T-helper 1 cell treated with Interleukin-12 subunit alpha and Interleukin-12 subunit beta and Interleukin-4 antibody, amounts not matched to agents 30 μg/mL and 1 μg/mL, for 36 hours (primary cell): Measurements from ENCODE around the gene SLC39A13.
A peak's percentile ranks its signal among the peaks of the same experiment; 100 is the strongest.
"Not testable (repeated sequence)": the region's sequence is repeated elsewhere in the genome, so short reads cannot be mapped to it uniquely, and the experiment has no call there.

Source experiments
- H3K27ac Mint-ChIP-seq: one replicate; pipeline ENCODE4 v1.8.0; 2021; ENCODE audit warnings: mild to moderate bottlenecking, mixed read lengths
- H3K27me3 Mint-ChIP-seq: one replicate; pipeline ENCODE4 v1.8.0; 2021; ENCODE audit warnings: low read depth, mixed read lengths
- H3K36me3 Mint-ChIP-seq: one replicate; pipeline ENCODE4 v1.8.0; 2021; ENCODE audit warnings: low read depth, mixed read lengths
- H3K4me1 Mint-ChIP-seq: one replicate; pipeline ENCODE4 v1.8.0; 2021; ENCODE audit warnings: low read depth, mixed read lengths
- H3K4me3 Mint-ChIP-seq: one replicate; pipeline ENCODE4 v1.8.0; 2021; ENCODE audit warnings: mild to moderate bottlenecking, moderate library complexity, mixed read lengths
- H3K9me3 Mint-ChIP-seq: one replicate; pipeline ENCODE4 v1.8.0; 2021; ENCODE audit warnings: mixed read lengths

SLC39A13 gene

GRCh38 chr11:47441421-47441820 is 33.0 kb downstream of the SLC39A13 start:
- Mint-ChIP-seq H3K27me3 (no peaks in the 10 kb centered on the region), H3K4me3 (no peak overlapping the region), H3K36me3 (no peaks in the 10 kb centered on the region), H3K4me1 (no peaks in the 10 kb centered on the region), H3K9me3 (no peaks in the 10 kb centered on the region), H3K27ac (no peak overlapping the region)

- Mint-ChIP-seq H3K27ac (no peak overlapping the region), H3K36me3 (no peaks in the 10 kb centered on the region), H3K9me3 (no peaks in the 10 kb centered on the region), H3K4me1 (no peaks in the 10 kb centered on the region), H3K4me3 (no peak overlapping the region), H3K27me3 (no peaks in the 10 kb centered on the region)
Observed at GRCh38 chr11:47442514-47442913, 34.1 kb downstream of the SLC39A13 start.

GRCh38 chr11:47443028-47443700 is 34.8 kb downstream of the SLC39A13 start:
- H3K4me3 Mint-ChIP-seq: no peak overlapping the region
- no peak overlapping the region for H3K27ac Mint-ChIP-seq
- H3K4me1 Mint-ChIP-seq: no peaks in the 10 kb centered on the region
- no peaks in the 10 kb centered on the region for H3K9me3 Mint-ChIP-seq
- no peaks in the 10 kb centered on the region for H3K27me3 Mint-ChIP-seq
- H3K36me3 Mint-ChIP-seq: no peaks in the 10 kb centered on the region

- Mint-ChIP-seq H3K4me1 (no peaks in the 10 kb centered on the region), H3K27me3 (no peaks in the 10 kb centered on the region), H3K9me3 (no peaks in the 10 kb centered on the region), H3K4me3 (no peak overlapping the region), H3K36me3 (no peaks in the 10 kb centered on the region), H3K27ac (no peak overlapping the region)
Observed at GRCh38 chr11:47443817-47444216, 35.4 kb downstream of the SLC39A13 start.

GRCh38 chr11:47445840-47446239 is 37.5 kb downstream of the SLC39A13 start:
- no peak overlapping the region for H3K27ac Mint-ChIP-seq
- no peak overlapping the region for H3K4me3 Mint-ChIP-seq
- no peaks in the 10 kb centered on the region for H3K27me3 Mint-ChIP-seq
- no peaks in the 10 kb centered on the region for H3K4me1 Mint-ChIP-seq
- no peaks in the 10 kb centered on the region for H3K9me3 Mint-ChIP-seq
- H3K36me3 Mint-ChIP-seq: no peaks in the 10 kb centered on the region

GRCh38 chr11:47446833-47447232 is 38.4 kb downstream of the SLC39A13 start:
- H3K9me3 Mint-ChIP-seq: no peaks in the 10 kb centered on the region
- no peaks in the 10 kb centered on the region for H3K36me3 Mint-ChIP-seq
- no peaks in the 10 kb centered on the region for H3K4me1 Mint-ChIP-seq
- no peaks in the 10 kb centered on the region for H3K27me3 Mint-ChIP-seq
- no peak overlapping the region for H3K4me3 Mint-ChIP-seq
- H3K27ac Mint-ChIP-seq: peak overlapping the region; percentile 33

- Mint-ChIP-seq H3K36me3 (no peaks in the 10 kb centered on the region), H3K9me3 (no peaks in the 10 kb centered on the region), H3K27me3 (no peaks in the 10 kb centered on the region), H3K27ac (no peak overlapping the region), H3K4me3 (no peak overlapping the region), H3K4me1 (no peaks in the 10 kb centered on the region)
Observed at GRCh38 chr11:47447906-47448305, 39.5 kb downstream of the SLC39A13 start.

GRCh38 chr11:47448566-47449427 is 40.4 kb downstream of the SLC39A13 start, which contains the start of gene RAPSN:
Gene RAPSN (minus strand): TSS chr11:47449136. CDS start chr11:47448964, 172 bp downstream.
- no peaks in the 10 kb centered on the region for H3K27me3 Mint-ChIP-seq
- H3K4me3 Mint-ChIP-seq: no peak within 1 kb of the TSS
- H3K36me3 Mint-ChIP-seq: no peaks in the 10 kb centered on the region
- no peaks in the 10 kb centered on the region for H3K4me1 Mint-ChIP-seq
- H3K27ac Mint-ChIP-seq: no peak within 1 kb of the TSS
- no peaks in the 10 kb centered on the region for H3K9me3 Mint-ChIP-seq

GRCh38 chr11:47449541-47449940 is 41.2 kb downstream of the SLC39A13 start:
- no peaks in the 10 kb centered on the region for H3K9me3 Mint-ChIP-seq
- H3K27me3 Mint-ChIP-seq: no peaks in the 10 kb centered on the region
- no peak overlapping the region for H3K4me3 Mint-ChIP-seq
- no peak overlapping the region for H3K27ac Mint-ChIP-seq
- no peaks in the 10 kb centered on the region for H3K36me3 Mint-ChIP-seq
- H3K4me1 Mint-ChIP-seq: peaks cover 3% of the 10 kb centered on the region

GRCh38 chr11:47451436-47451835 is 43.0 kb downstream of the SLC39A13 start:
- no peak overlapping the region for H3K4me3 Mint-ChIP-seq
- H3K36me3 Mint-ChIP-seq: no peaks in the 10 kb centered on the region
- H3K4me1 Mint-ChIP-seq: peaks cover 3% of the 10 kb centered on the region
- H3K9me3 Mint-ChIP-seq: no peaks in the 10 kb centered on the region
- no peaks in the 10 kb centered on the region for H3K27me3 Mint-ChIP-seq
- H3K27ac Mint-ChIP-seq: no peak overlapping the region

- Mint-ChIP-seq H3K36me3 (no peaks in the 10 kb centered on the region), H3K27me3 (no peaks in the 10 kb centered on the region), H3K9me3 (no peaks in the 10 kb centered on the region), H3K4me1 (peaks cover 3% of the 10 kb centered on the region), H3K4me3 (no peak overlapping the region), H3K27ac (no peak overlapping the region)
Observed at GRCh38 chr11:47451990-47452389, 43.6 kb downstream of the SLC39A13 start.

GRCh38 chr11:47453365-47453764 is 45.0 kb downstream of the SLC39A13 start:
- Mint-ChIP-seq H3K4me1 (peaks cover 3% of the 10 kb centered on the region), H3K27ac (no peak overlapping the region), H3K9me3 (no peaks in the 10 kb centered on the region), H3K27me3 (no peaks in the 10 kb centered on the region), H3K4me3 (no peak overlapping the region), H3K36me3 (no peaks in the 10 kb centered on the region)

- not testable (repeated sequence) for H3K4me1 Mint-ChIP-seq, H3K36me3 Mint-ChIP-seq, H3K9me3 Mint-ChIP-seq, H3K27me3 Mint-ChIP-seq, H3K27ac Mint-ChIP-seq, H3K4me3 Mint-ChIP-seq
Observed at GRCh38 chr11:47454258-47454671, 45.9 kb downstream of the SLC39A13 start.

GRCh38 chr11:47460571-47461235 is 52.3 kb downstream of the SLC39A13 start:
- H3K4me1 Mint-ChIP-seq: peaks cover 1% of the 10 kb centered on the region
- H3K36me3 Mint-ChIP-seq: peaks cover 10% of the 10 kb centered on the region
- no peaks in the 10 kb centered on the region for H3K9me3 Mint-ChIP-seq
- peak overlapping the region; percentile 42 for H3K27ac Mint-ChIP-seq
- H3K27me3 Mint-ChIP-seq: no peaks in the 10 kb centered on the region
- no peak overlapping the region for H3K4me3 Mint-ChIP-seq

GRCh38 chr11:47461876-47462275 is 53.5 kb downstream of the SLC39A13 start:
- H3K4me3 Mint-ChIP-seq: no peak overlapping the region
- H3K4me1 Mint-ChIP-seq: peaks cover 3% of the 10 kb centered on the region
- H3K27me3 Mint-ChIP-seq: no peaks in the 10 kb centered on the region
- H3K36me3 Mint-ChIP-seq: peaks cover 14% of the 10 kb centered on the region
- no peaks in the 10 kb centered on the region for H3K9me3 Mint-ChIP-seq
- H3K27ac Mint-ChIP-seq: no peak overlapping the region
